Chondrocyte (in vitro differentiated cells): Measurements from ENCODE around the gene LDLRAD4. TPM values are rescaled to one million over a fixed set of nuclear protein-coding genes. Genes with fewer than 3 reads are reported as not detected.

ENCODE experiments used
- DNase-seq: peaks from one replicate; pipeline ENCODE4 v3.0.0; 2021; ENCODE audit warnings: mixed read lengths, low spot score
- H3K27ac Mint-ChIP-seq: one replicate; pipeline ENCODE4 v1.8.0; 2021; ENCODE audit warnings: mild to moderate bottlenecking, moderate library complexity, mixed read lengths; ENCODE audit not compliant: unreplicated experiment
- H3K27me3 Mint-ChIP-seq: 2 replicates; pipeline ENCODE4 v1.8.0; 2021; ENCODE audit warnings: low read depth, mixed read lengths
- H3K36me3 Mint-ChIP-seq: 2 replicates; pipeline ENCODE4 v1.8.0; 2021; ENCODE audit warnings: low read depth, mixed read lengths
- H3K4me1 Mint-ChIP-seq: 2 replicates; pipeline ENCODE4 v1.8.0; 2021; ENCODE audit warnings: low read depth, mild to moderate bottlenecking, mixed read lengths
- H3K4me3 Mint-ChIP-seq: one replicate; pipeline ENCODE4 v1.8.0; 2021; ENCODE audit warnings: mild to moderate bottlenecking, moderate library complexity, mixed read lengths; ENCODE audit not compliant: unreplicated experiment
- H3K9me3 Mint-ChIP-seq: 2 replicates; pipeline ENCODE4 v1.8.0; 2021; ENCODE audit warnings: low read depth, mixed read lengths
- long read RNA-seq: library from polyadenylated mRNA; stranded (forward); transcript quantifications from one replicate; pipeline ENCODE4 v2.0.0, GENCODE V29; 2021
- total RNA-seq: library from RNA; stranded (reverse); gene quantifications from 3 replicates; pipeline ENCODE4 v1.2.1, GENCODE V29; 2021
- TF ChIP-seq, protein P1 (sequence below): fragments of 200-600 bp; sonication (generic); IDR thresholded peaks from 2 replicates; pipeline ENCODE4 v1.5.0; 2021; ENCODE audit warnings: antibody characterized with exemption, mild to moderate bottlenecking, moderate library complexity

The LDLRAD4 gene
- 78.2 to 229 TPM (median 80.5 TPM) in 3 replicates for total RNA-seq
- long read RNA-seq, partial matches to known transcripts, result 0 of 36 reads
- long read RNA-seq, other reads (novel, unspliced or antisense), result 35 of 36 reads

DNA sequence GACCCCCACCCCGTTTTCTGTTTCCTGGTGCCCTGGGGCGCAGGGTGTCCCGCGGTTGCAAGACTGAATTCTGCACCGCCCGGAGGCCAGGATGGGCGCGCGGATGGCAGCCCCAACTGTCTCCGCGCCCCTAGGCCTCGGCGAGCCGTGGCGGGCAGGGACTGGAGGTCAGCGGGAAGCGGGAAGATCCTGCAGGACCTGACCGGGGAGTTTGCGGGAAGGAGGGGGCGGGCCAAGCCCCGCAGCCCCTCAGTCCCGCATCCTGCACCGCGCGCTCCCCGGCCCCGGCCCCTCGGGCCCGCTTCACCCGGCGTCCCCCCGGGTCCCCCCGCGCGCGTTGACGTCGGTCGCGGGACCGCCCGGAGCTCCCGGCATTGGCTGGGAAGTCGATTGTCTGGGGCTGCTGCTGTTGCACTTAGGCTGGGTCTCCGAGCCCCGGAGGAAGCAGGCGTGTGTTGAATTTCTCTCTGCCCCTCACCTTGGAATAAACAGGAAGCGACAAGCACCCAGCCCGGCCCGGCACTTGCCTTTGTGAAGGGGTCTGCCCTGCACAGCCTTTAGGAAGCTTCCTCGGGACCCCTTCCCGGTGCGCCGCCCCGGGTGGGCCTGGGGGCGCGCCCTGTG lies at the start of gene LDLRAD4:
Gene LDLRAD4 (plus strand): TSS at position 393 of the 624 bp plus-strand sequence.
- TF ChIP-seq, protein P1, sequence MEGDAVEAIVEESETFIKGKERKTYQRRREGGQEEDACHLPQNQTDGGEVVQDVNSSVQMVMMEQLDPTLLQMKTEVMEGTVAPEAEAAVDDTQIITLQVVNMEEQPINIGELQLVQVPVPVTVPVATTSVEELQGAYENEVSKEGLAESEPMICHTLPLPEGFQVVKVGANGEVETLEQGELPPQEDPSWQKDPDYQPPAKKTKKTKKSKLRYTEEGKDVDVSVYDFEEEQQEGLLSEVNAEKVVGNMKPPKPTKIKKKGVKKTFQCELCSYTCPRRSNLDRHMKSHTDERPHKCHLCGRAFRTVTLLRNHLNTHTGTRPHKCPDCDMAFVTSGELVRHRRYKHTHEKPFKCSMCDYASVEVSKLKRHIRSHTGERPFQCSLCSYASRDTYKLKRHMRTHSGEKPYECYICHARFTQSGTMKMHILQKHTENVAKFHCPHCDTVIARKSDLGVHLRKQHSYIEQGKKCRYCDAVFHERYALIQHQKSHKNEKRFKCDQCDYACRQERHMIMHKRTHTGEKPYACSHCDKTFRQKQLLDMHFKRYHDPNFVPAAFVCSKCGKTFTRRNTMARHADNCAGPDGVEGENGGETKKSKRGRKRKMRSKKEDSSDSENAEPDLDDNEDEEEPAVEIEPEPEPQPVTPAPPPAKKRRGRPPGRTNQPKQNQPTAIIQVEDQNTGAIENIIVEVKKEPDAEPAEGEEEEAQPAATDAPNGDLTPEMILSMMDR, result no peak
- no peaks in the 10 kb centered on the region for H3K9me3 Mint-ChIP-seq

DNA sequence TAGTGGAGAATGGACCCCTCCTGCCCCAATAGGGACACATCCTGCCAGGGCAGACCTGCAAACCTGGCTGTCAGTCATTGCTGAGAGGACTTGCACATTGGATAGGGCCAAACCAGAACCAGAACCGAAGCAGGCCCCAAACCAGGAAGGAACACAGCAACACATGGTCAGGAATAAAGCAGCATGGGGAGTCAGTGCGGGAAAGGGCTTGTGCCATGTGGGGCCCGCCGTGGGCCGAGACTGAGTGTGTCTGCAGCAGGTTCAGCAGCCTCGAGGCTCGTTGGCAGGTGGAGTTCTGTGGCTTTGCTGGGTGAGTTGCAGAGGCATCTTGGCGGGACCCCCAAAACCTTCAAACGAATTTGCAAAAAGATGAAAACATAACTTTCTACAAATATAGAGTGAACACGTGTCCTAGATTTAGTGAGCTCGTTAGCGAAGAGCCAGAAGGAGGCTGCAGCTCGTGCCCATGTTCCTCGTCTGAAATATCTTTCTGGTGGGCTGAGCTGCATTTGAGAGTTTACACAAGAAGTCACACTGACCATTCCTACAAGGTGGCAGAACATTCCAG lies 44.9 kb upstream of the LDLRAD4 start:
- H3K4me1 Mint-ChIP-seq, result peaks cover 10% of the 10 kb centered on the region
- TF ChIP-seq, protein P1, result no peak
- H3K36me3 Mint-ChIP-seq, result peaks cover 5% of the 10 kb centered on the region
- peaks cover 18% of the 10 kb centered on the region for H3K9me3 Mint-ChIP-seq
- H3K27ac Mint-ChIP-seq, result no peak overlapping the region
- peaks cover 2% of the 10 kb centered on the region for H3K27me3 Mint-ChIP-seq
- H3K4me3 Mint-ChIP-seq, result no peak overlapping the region
- no peak for DNase-seq

More for the DNA sequence above, at the start of gene LDLRAD4:
- Mint-ChIP-seq H3K27ac (peak within 1 kb of the TSS; percentile 96), H3K4me1 (peaks cover 55% of the 10 kb centered on the region), H3K36me3 (no peaks in the 10 kb centered on the region), H3K4me3 (peak within 1 kb of the TSS; percentile 81), H3K27me3 (no peaks in the 10 kb centered on the region)
- DNase-seq, result no peak

DNA sequence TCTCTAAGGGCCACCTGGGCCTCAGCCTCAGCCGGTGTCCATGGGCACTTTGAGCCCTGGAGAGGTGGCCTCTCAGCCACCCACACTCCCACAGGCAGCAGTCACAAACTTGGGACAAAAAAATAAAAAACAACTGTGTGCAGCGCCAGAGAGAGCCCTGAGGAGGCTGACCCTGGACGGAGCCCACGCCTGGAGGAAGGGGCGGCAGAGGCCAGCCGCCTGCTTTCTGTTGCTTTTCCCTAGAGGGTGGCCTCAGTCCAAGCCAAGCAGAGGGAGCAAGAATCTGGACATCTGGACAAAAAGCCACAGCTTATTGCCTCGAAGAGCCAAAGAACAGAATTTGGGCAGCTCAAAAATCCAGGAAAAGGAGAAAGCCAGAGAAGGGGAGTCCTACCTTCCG lies 43.3 kb upstream of the LDLRAD4 start:
- no peaks in the 10 kb centered on the region for H3K27me3 Mint-ChIP-seq
- no peak for DNase-seq
- TF ChIP-seq, protein P1, result no peak
- H3K27ac Mint-ChIP-seq, result no peak overlapping the region
- H3K9me3 Mint-ChIP-seq, result peaks cover 11% of the 10 kb centered on the region
- peaks cover 3% of the 10 kb centered on the region for H3K36me3 Mint-ChIP-seq
- no peak overlapping the region for H3K4me3 Mint-ChIP-seq
- peaks cover 10% of the 10 kb centered on the region for H3K4me1 Mint-ChIP-seq

DNA sequence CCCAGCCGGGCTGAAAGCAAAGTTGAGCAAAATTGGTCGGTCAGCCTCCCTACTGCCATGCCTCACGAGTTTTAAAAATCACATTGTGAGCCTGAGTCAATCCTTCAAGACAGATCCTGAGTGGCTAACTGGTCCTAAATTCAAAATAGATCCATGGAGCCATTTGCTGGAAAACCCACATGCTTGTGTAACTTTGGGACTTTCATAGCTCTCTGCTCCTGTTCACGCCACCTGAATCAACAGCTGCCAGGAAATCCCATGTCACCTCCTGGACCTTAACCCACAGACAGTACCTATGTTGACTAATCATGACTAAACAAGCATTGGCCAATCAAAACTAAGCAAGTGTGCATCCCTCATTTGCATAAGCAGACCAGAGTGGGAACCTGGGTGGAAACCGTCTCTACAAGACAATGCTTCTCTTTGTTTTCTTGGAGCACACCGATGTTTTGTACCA lies 42.8 kb upstream of the LDLRAD4 start:
- TF ChIP-seq, protein P1, result no peak
- peaks cover 2% of the 10 kb centered on the region for H3K27me3 Mint-ChIP-seq
- H3K4me3 Mint-ChIP-seq, result no peak overlapping the region
- no peak overlapping the region for H3K27ac Mint-ChIP-seq
- no peak for DNase-seq
- H3K4me1 Mint-ChIP-seq, result peaks cover 10% of the 10 kb centered on the region
- H3K36me3 Mint-ChIP-seq, result peaks cover 3% of the 10 kb centered on the region
- H3K9me3 Mint-ChIP-seq, result peaks cover 6% of the 10 kb centered on the region

DNA sequence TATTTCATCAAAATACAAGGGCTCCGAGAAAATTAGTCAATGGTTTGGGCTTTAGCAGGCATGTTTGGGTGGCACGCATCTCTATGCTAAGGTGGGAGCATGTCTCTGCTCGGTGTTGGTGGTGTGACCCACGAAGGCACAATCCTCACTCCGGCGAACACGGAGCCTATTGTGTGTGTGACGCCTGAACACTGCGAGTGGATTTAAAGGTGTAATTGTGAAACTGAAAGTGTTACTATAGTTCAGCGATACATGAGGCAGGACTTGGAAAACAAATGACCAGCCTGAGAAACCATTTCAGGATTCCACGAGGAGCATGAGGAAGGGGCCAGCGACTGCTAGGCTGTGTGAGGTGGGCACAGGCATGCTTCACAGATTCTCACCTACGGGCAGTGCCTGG lies 41.7 kb upstream of the LDLRAD4 start:
- TF ChIP-seq, protein P1, result no peak
- Mint-ChIP-seq H3K9me3 (no peaks in the 10 kb centered on the region), H3K36me3 (no peaks in the 10 kb centered on the region), H3K27ac (no peak overlapping the region), H3K27me3 (peaks cover 2% of the 10 kb centered on the region), H3K4me1 (peaks cover 10% of the 10 kb centered on the region), H3K4me3 (no peak overlapping the region)
- no peak for DNase-seq
